Mesodermal cell (in vitro differentiated cells): ENCODE data around the gene CATSPERZ.

Experiments
- H3K27ac ChIP-seq: 2 replicates; pipeline ENCODE4 v1.7.0; 2013; ENCODE audit warnings: mild to moderate bottlenecking, low read depth, low read length, moderate library complexity; ENCODE audit not compliant: severe bottlenecking
- H3K36me3 ChIP-seq: 2 replicates; pipeline ENCODE4 v1.7.1; 2013; ENCODE audit warnings: mild to moderate bottlenecking, low read length, moderate library complexity; ENCODE audit not compliant: control insufficient read depth, insufficient read depth
- H3K4me1 ChIP-seq: one replicate; pipeline ENCODE4 v1.7.1; 2013; ENCODE audit warnings: mild to moderate bottlenecking, low read length; ENCODE audit not compliant: insufficient read depth, control insufficient read depth, poor library complexity, severe bottlenecking
- H3K4me3 ChIP-seq: 2 replicates; pipeline ENCODE4 v1.7.0; 2013; ENCODE audit warnings: low read length, control low read depth, mild to moderate bottlenecking; ENCODE audit not compliant: insufficient read depth, poor library complexity, severe bottlenecking; ENCODE audit errors: extremely low read depth
- H3K9me3 ChIP-seq: 2 replicates; pipeline ENCODE4 v1.7.1; 2013; ENCODE audit warnings: mild to moderate bottlenecking, low read length, moderate library complexity; ENCODE audit not compliant: control insufficient read depth
- whole genome bisulfite sequencing, 2 experiments: methylation state at CpG; one replicate each; pipeline ENCODE4 v1.1.5; 2013; ENCODE audit warnings: missing lambda C conversion rate in 2 of 2; ENCODE audit not compliant: insufficient coverage in 2 of 2; 5-methylcytosine and 5-hydroxymethylcytosine counted together

Gene CATSPERZ

GRCh38 chr11:64324692-64325469, 24.7 kb downstream of the CATSPERZ start:
- no peak overlapping the region for H3K4me3 ChIP-seq
- WGBS, 2 experiments = 89 to 92% methylated on average over 7 of the region's 11 CpGs
- no peaks in the 10 kb centered on the region for H3K9me3 ChIP-seq
- peaks cover 17% of the 10 kb centered on the region for H3K36me3 ChIP-seq
- H3K27ac ChIP-seq = peak overlapping the region; percentile 10
- peaks cover 13% of the 10 kb centered on the region for H3K4me1 ChIP-seq

- WGBS, 2 experiments = 82 to 90% methylated on average over 1 to 2 of the region's 2 CpGs
- Histone ChIP-seq H3K9me3 (no peaks in the 10 kb centered on the region), H3K4me3 (no peak overlapping the region), H3K27ac (no peak overlapping the region), H3K36me3 (peaks cover 7% of the 10 kb centered on the region), H3K4me1 (peaks cover 13% of the 10 kb centered on the region)
Measured at GRCh38 chr11:64327375-64327774, 27.2 kb downstream of the CATSPERZ start.

- H3K4me3 ChIP-seq = no peak overlapping the region
- H3K27ac ChIP-seq = no peak overlapping the region
- H3K36me3 ChIP-seq = peaks cover under 1% of the 10 kb centered on the region
- H3K4me1 ChIP-seq = peaks cover 12% of the 10 kb centered on the region
- no peaks in the 10 kb centered on the region for H3K9me3 ChIP-seq
- WGBS, 2 experiments = 90 to 94% methylated on average over 3 of the region's 3 CpGs
Measured at GRCh38 chr11:64327993-64328392, 27.8 kb downstream of the CATSPERZ start.

- 65 to 69% methylated on average over 4 to 10 of the region's 11 CpGs for WGBS, 2 experiments
- Histone ChIP-seq H3K4me3 (no peak overlapping the region), H3K27ac (no peak overlapping the region), H3K4me1 (peaks cover 4% of the 10 kb centered on the region), H3K9me3 (no peaks in the 10 kb centered on the region), H3K36me3 (no peaks in the 10 kb centered on the region)
Measured at GRCh38 chr11:64330888-64331287, 30.7 kb downstream of the CATSPERZ start.

- Histone ChIP-seq H3K27ac (no peak overlapping the region), H3K36me3 (no peaks in the 10 kb centered on the region), H3K9me3 (no peaks in the 10 kb centered on the region), H3K4me3 (no peak overlapping the region), H3K4me1 (peaks cover 4% of the 10 kb centered on the region)
- WGBS, 2 experiments = 78 to 82% methylated on average over 14 to 19 of the region's 20 CpGs
Measured at GRCh38 chr11:64331569-64332371, 31.6 kb downstream of the CATSPERZ start.

GRCh38 chr11:64333556-64333955, 33.4 kb downstream of the CATSPERZ start:
- Histone ChIP-seq H3K27ac (no peak overlapping the region), H3K4me3 (no peak overlapping the region), H3K36me3 (no peaks in the 10 kb centered on the region), H3K4me1 (peaks cover 4% of the 10 kb centered on the region), H3K9me3 (no peaks in the 10 kb centered on the region)
- 99 to 100% methylated on average over 8 of the region's 8 CpGs for WGBS, 2 experiments

- Histone ChIP-seq H3K4me1 (peaks cover 4% of the 10 kb centered on the region), H3K4me3 (no peak overlapping the region), H3K36me3 (no peaks in the 10 kb centered on the region), H3K9me3 (no peaks in the 10 kb centered on the region), H3K27ac (peak overlapping the region; percentile 71)
- 36 to 56% methylated on average over 3 to 6 of the region's 13 CpGs for WGBS, 2 experiments
Measured at GRCh38 chr11:64334764-64335735, 34.9 kb downstream of the CATSPERZ start.

- Histone ChIP-seq H3K9me3 (no peaks in the 10 kb centered on the region), H3K4me1 (peaks cover 4% of the 10 kb centered on the region), H3K4me3 (no peak overlapping the region), H3K36me3 (no peaks in the 10 kb centered on the region), H3K27ac (no peak overlapping the region)
- 80 to 92% methylated on average over 6 of the region's 8 CpGs for WGBS, 2 experiments
Measured at GRCh38 chr11:64337538-64338249, 37.5 kb downstream of the CATSPERZ start.

- H3K4me1 ChIP-seq = peaks cover 4% of the 10 kb centered on the region
- WGBS, 2 experiments = 91 to 95% methylated on average over 5 to 7 of the region's 8 CpGs
- no peak overlapping the region for H3K4me3 ChIP-seq
- no peak overlapping the region for H3K27ac ChIP-seq
- H3K36me3 ChIP-seq = no peaks in the 10 kb centered on the region
- H3K9me3 ChIP-seq = no peaks in the 10 kb centered on the region
Measured at GRCh38 chr11:64338716-64339115, 38.6 kb downstream of the CATSPERZ start.

- Histone ChIP-seq H3K4me3 (no peak overlapping the region), H3K36me3 (no peaks in the 10 kb centered on the region), H3K4me1 (peaks cover 4% of the 10 kb centered on the region), H3K9me3 (no peaks in the 10 kb centered on the region), H3K27ac (no peak overlapping the region)
- 91 to 96% methylated on average over 2 to 3 of the region's 4 CpGs for WGBS, 2 experiments
Measured at GRCh38 chr11:64339286-64339685, 39.1 kb downstream of the CATSPERZ start.
